Lower leg skin (tissue), 3 donors: ENCODE results near the gene FBXO31.

Experiments
- CTCF ChIP-seq, 3 donors: fragments of 450-650 bp; IDR thresholded peaks; one replicate each; pipeline ENCODE4 v1.5.1; 2016; ENCODE audit warnings: antibody characterized with exemption in 3 of 3, mild to moderate bottlenecking in 3 of 3, moderate library complexity in 2 of 3
- POLR2A ChIP-seq, 2 donors: fragments of 450-650 bp; IDR thresholded peaks; one replicate each; pipeline ENCODE4 v1.6.1; 2016 to 2017; ENCODE audit warnings: antibody characterized with exemption in 2 of 2, mild to moderate bottlenecking in 1 of 2, moderate library complexity in 1 of 2

- TF ChIP-seq CTCF (IDR thresholded peaks at IDR 0.05), result no peak
- TF ChIP-seq POLR2A (IDR thresholded peaks at IDR 0.05), result no peak
Observed at GRCh38 chr16:87412996-87413421, 29.4 kb upstream of the FBXO31 start.
